ENCODE results near the gene MSL3B.

MSL3B gene

GRCh38 chr2:233817361-233817911, 50.8 kb downstream of the MSL3B start:
- DNase-seq (ENCODE audit: low read depth, low spot score), result no peak

- no peak for DNase-seq (ENCODE audit: low read depth, low spot score)
Measured at GRCh38 chr2:233816771-233817170, 51.4 kb downstream of the MSL3B start.

DNA sequence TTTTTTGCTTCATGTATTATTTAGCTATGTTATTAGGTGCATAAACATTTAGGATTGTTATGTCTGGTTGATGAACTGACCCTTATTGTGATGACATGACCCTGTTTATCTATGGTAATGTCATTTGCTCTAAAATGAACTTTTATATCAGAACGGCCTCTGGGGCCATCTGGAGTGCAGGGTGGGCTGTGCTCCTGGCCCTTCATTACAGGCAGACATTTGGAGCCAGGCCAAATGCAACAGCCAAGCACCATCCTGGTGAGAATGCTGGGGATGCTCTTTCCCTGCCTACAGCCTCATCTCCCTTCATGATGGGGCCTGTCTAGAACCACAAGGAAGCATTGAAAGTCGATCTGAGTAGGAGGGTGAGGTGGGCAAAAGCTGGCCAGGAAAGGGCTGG, 51.9 kb downstream of the MSL3B start:
- DNase-seq (ENCODE audit: low read depth, low spot score), result no peak

GRCh38 chr2:233815861-233816260, 52.3 kb downstream of the MSL3B start:
- DNase-seq (ENCODE audit: low read depth, low spot score), result no peak

Data from activated CD4-positive, CD25-positive, alpha-beta regulatory T cell treated with anti-CD3 and anti-CD28 coated beads, Interleukin-2, amount 50 U/mL, for 16 hours (primary cell).